GM23248 (cell line): ENCODE measurements around the gene DENND1A.

Experiments
- EZH2 ChIP-seq: fragments of 200-600 bp; sonication (generic); IDR thresholded peaks from 2 replicates; pipeline ENCODE4 v1.6.1; 2018; ENCODE audit warnings: antibody characterized with exemption, mild to moderate bottlenecking; ENCODE audit not compliant: insufficient read depth, poor library complexity, severe bottlenecking
- EZH2phosphoT487 ChIP-seq: fragments of 200-600 bp; sonication (generic); IDR thresholded peaks from 2 replicates; pipeline ENCODE4 v1.6.1; 2018; ENCODE audit warnings: antibody characterized with exemption, moderate library complexity, mild to moderate bottlenecking, low read depth; ENCODE audit not compliant: insufficient read depth

GRCh38 chr9:123345567-123345955 lies 584.4 kb downstream of the DENND1A start:
- TF ChIP-seq EZH2phosphoT487 (no peak), EZH2 (no peak)
